Middle frontal gyrus (tissue), 1 donor: ENCODE measurements around the gene BICC1.

ENCODE experiments used
- DNase-seq: peaks from one replicate; pipeline ENCODE4 v3.0.0-alpha.2; 2015; ENCODE audit warnings: low spot score; ENCODE audit errors: extremely low spot score

The BICC1 gene

DNA sequence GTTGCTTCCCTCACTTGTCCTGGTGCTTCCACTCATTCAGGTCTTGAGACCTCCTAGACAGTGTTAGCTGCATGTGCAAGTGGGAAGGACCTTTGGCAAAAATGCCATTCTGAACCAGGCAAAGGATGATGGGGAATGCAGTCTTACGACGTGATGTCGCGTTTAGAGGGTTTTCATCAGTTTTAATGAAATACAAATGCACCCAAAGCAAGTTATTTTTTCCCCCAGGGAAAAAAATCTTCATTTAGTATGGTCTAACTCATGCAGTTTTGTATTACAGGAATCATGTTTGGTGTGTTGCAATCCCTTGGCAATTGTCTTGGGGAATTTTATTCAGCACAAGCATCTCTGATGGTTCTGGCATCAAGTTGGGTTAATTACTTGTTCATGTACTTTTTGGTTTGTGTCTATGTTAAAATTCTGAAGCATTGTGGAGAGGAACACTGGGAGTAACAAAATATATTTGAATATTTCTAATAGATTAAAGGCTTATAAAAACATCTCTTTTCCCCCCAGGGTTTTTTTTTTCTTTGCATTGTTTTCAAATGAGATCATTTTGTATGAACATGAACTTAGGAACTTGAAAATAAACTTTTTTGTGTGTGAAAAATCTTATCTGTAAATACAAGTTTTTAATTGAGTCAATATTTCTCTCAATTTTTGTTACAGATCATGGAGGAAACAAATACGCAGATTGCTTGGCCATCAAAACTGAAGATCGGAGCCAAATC is 188.9 kb downstream of the BICC1 start:
- no peak for DNase-seq

DNA sequence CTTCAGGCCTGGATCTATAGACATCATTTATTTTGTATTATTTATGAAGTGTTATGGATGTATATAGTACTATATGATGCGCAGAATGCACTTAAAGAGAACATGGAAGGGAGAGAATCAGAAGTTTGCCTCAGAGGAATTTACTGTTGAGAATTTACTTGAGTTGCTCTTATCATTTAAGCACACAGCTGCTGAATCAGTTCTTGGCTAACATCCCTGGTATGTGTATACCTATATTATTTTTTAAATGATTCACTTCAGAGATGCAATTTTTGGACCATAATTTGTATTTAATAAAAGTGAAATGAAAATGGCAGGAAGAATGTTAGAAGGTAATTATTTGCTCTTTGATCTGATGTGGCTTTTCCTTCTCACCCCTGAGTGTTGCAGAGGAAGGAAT is 191.6 kb downstream of the BICC1 start:
- DNase-seq, result no peak

DNA sequence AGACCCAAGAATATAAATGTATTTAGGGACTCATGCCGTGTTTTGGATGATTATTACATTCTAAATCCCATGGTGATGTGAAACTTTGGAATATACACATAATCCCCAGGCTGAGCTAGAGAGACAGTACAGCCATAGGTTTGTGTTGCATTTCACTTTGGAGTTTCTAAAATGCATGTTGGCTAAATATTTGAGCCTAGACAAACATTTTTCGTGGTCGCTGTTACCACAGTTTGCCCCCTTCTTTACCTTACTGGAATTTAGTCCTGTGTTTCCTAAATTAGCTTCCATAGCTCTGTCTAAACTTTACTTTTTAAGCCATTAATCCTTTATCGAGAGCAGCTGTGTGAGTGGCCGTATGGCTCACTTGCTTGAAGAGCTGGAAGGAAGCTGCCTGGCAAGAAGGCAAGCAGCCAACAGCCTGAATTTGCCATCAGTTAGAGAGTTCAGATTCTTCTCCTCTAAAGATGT is 192.0 kb downstream of the BICC1 start:
- DNase-seq, result no peak

DNA sequence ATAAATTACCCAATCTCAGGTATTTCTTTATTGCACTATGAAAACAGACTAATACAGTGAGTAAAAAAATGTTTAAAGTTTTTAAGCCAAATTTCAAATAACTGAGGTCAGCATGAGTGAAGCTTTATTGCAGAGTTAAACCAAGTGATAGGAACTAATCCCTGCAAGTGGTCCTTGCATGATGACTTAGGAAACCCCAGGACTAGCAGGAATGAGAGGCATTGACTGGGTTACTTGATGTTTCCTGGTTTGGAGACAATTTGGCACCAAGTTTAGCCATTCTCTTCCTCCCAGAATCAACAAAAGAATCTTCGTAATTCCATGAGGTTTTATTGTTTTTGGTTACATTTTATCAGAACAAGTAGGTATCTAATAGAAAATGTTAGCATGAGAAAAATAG is 194.2 kb downstream of the BICC1 start:
- DNase-seq, result no peak

DNA sequence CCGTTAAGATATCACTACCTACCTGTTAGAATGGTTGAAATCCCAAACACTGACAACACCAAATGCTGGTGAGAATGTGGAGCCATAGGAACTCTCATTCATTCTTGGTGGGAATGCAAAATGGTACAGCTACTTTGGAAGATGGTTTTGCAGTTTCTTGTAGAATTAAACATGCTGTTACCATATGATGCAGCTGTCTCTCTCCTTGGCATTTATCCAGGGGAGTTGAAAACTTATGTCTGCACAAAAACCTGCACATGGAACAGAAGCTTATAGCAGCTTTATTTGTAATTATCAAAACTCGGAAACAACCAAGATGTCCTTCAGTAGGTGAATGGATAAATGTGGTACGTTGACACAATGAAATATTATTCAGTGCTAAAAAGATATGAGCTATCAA is 199.5 kb downstream of the BICC1 start:
- DNase-seq, result no peak

DNA sequence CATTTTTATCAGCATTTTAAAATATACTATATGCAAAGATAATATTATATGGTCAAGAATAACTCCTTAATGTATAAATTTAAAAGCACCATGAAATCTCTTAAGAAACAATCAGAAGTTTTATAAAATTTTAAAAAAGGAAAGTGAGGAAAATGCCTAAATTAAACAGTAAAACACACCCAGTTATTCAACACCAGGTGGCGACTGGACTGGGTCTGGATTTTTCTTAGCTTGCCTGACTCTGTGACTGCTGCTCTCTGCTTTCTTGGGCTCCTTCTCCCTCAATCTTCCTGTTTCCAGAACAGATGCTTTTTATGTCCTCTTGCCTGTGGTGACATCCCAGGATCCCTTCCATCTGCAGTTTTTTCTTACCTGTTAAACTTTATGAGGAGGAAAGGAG is 200.3 kb downstream of the BICC1 start:
- DNase-seq, result no peak

DNA sequence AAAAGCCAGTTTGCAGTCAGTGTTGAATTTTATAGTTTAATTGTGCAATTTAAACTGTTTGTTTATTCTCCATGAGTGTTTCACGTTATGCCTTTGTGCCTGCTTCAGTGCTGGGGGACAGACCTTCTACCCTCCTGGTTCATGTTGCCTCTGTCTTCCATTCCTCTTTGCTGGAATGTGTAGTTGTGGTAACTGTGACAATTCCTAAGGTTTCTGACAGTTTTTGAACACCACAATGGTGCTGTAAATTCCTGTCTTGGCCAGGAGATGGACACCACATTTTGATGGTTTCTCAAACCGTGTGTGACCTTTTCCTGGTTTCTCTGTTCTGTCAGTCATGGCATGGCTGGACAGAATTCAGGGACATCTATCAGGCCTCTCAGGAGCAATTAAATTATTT is 201.7 kb downstream of the BICC1 start:
- DNase-seq, result no peak

DNA sequence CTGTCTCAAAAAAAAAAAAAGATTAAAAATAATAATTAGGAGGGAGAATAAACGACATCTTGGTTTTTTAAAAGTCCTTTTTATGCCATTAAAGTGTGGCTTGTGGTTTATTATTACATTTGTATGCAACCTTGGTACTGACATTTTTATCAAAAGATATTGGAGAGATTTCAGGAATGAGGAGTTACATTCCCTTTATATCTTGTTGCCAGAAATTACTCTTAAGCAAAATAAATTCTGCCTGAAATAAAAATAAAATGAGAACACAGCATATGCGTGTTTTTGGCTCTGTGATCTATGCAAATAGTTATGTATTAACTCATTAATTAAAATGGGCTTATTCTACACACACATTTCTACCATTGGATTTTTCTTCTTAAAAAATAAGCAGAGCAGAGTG is 202.4 kb downstream of the BICC1 start:
- DNase-seq, result no peak

DNA sequence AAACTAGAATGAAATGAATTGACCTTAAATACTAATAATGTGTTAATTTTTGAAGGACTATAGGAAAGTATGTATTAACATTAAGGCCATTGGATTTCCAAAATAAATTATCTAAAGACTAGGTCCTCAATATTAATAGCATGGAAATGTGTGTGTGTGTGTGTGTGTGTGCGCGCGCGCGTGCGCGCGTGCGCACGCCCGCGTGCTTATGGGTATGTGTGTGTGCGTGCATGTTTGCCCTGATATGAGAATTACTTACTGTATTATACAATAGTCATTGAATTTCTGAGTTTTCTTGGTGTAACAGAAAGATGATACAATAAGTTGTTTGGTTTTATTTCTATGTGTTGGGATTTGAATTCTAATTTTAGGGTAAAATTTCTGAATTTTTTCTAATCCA is 205.9 kb downstream of the BICC1 start:
- DNase-seq, result no peak

DNA sequence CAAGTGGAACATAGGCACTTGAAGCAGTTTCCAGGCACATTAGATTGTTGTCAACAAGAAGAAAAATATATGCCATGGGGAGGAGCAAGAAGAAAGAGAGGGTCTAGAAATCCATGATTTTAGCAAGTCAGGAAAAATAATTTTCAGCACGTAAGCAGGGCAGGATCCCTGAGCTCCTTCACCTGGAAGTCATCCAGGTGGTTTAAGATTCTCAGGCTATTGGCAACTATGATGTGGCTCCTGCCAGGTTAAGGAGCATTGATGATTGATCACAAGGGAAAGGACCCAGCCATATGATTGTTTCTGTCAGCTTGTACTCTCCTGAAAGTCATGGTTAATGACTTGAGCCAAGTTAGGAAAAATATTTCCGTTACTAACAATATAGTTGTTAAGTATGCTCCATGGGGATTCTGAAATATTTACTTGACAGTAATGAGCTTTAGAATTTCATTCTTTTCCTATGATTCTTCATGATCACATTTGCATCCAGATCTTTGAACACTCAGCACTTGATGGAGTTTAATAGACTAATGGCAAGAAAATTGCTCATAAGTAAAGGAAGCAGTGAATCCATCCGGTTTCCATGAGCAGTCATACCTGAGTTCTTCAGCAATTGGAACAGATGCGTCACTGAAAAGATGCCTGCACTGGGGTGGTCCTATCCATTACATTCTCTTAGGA is 209.1 kb downstream of the BICC1 start:
- no peak for DNase-seq

DNA sequence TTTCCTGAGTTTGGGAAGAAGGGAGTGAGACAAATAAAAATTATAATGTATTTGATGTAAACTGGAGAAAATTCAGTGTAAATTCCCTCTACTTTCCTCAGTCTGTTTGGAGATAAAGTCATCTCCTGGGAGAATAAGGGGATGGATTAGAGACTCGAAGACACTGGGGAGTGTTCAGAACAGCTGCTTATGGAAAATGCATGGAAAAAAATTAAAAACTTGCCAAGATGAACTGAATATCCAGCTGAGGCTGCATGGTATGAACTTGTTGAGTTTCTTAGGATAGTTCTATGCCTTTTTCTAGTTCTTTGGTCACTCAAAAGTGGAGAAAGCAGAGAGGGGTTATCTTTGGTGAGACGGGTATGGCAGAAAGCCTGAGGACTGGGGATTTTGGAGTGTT is 210.5 kb downstream of the BICC1 start:
- no peak for DNase-seq

DNA sequence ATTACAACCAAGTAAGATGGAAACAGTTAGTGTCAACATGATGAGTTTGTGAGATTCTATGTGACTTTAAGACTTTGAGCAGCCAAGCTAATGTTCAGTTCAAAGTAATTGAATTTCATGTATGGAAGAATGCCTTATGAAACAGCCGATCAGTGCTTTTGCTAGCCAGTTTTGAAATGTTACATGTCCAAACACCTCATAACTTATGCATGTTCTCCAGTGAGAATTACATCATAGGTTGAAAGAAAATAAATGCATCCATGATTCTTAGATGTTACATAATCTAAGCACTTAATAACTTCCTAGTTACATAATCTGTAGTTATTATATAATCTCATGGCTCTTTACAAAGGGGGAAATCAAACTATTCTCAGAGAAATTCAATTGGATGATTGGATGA is 211.3 kb downstream of the BICC1 start:
- DNase-seq, result no peak

DNA sequence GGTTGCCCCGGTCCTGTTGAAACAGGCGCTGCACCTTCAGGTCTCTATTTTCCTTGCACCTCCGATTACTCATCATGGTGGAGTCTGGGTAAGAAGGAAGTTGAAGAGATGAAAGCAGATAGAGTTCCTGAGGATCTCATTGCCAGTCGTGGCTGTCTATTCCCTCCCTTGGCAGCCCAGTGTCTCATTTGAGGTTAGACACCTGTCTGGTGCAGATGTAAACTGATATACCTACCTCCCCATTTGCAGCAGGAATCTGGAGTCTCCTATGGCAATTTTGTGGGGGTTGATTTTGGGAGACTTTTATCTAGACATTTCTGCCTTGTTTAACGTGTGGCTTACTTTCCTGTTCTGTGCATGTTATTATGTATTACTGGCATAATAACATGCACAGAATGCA is 212.1 kb downstream of the BICC1 start:
- DNase-seq, result no peak

DNA sequence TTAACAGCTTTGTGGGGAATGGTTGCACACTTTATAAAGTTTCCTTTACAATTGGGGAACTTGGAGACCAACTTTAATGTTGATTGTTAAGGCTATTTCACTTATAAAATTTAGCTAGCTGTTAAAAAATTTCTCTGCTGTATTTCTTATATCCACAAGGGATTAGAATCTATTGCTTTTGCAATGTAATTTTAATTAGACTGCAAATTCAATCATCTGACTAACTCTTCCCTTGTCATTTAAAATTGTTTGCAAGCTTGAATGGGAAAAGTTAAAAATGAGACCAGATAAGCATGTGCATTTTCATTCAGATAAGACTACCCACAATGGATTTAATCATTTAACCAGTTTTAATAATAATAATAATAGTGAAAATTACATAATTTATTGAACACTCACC is 213.2 kb downstream of the BICC1 start:
- DNase-seq, result no peak

DNA sequence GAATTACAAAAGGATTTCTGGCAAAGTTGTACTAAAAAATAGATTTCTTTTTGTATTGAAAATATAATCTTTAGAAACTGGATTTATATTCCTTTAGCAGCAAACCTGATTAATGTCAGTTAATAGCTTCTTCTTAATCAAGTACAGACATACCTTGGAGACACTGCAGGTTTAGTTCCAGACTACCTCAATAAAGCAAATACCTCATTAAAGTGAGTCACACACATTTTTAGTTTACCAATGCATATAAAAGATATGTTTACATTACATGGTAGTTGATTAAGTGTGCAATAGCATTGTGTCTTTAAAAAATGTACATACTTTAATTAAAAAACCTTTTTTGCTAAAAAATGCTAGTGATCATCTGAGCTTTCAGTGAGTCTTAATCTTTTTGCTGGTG is 215.0 kb downstream of the BICC1 start:
- DNase-seq, result no peak

DNA sequence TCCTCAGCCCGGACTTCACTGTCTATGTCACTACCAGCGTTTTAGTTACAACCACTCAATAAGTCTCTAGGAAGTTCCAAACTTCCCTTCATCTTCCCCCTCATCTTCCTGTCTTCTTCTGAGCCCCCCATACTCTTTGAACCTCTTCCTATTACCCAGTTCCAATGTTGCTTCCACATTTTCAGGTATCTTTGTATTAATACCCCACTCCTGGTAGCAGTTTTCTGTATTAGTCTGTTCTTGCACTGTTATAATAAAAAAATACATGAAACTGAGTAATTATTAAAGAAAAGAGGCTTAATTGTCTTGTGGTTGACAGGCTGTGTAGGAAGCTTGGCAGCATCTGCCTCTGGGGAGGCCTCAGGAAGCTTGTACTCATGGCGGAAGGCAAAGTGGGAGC is 218.6 kb downstream of the BICC1 start:
- no peak for DNase-seq

DNA sequence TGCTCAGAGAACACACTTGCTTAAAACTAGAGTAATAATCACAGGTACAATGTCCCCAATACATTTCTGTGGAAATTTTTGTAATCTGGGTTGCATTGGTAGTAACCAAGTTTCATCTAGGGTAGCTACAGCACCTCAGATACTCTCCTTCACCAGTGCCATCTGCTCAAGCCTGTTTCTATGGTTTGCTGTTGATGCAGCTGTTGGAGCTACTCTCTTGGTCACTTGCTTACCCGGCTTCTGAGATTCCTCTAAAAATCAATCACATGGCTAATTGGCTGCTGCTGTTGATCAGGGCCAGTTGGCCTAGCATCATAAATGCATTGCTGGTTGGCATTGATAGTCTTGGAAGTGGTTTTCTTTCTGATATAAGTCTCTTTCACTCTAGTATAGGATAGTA is 220.8 kb downstream of the BICC1 start:
- no peak for DNase-seq

DNA sequence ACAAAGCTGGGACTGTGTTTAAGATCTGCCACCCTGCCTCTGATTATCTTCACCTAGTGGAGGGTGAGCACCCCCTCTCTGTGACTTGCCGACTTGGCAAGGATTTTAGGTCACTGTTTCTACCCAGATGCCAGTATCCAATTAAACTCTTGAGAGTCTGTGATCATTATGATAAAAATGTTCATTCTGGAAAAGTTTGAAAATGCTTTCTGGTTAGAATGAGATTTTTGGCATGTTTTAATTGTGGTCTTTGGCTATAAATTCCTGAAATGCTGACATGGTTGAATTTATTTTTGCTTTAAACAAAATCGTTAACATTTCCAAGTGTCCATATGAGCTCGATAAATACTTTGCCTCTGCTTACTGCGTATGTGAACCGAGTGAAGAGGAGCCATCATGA is 221.4 kb downstream of the BICC1 start:
- DNase-seq, result no peak

DNA sequence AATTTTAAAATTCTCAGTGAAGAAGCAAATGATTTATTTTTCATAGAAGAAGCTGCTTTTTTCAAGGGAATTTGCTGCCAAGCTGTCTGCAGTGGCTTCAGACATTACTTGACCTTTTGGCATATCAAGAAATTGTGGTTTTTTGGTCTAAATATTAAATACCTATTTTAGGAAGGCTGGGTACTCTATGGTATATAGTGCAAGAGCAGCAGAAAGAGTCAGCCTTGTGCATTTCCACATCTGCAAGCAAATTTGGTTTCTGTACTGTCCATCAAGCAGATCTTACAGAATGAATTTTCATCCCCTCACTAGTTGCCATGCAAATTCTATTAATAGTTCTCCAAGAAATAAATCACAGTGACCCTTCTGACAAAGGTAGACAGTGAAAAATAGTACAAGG is 222.0 kb downstream of the BICC1 start:
- DNase-seq, result no peak

DNA sequence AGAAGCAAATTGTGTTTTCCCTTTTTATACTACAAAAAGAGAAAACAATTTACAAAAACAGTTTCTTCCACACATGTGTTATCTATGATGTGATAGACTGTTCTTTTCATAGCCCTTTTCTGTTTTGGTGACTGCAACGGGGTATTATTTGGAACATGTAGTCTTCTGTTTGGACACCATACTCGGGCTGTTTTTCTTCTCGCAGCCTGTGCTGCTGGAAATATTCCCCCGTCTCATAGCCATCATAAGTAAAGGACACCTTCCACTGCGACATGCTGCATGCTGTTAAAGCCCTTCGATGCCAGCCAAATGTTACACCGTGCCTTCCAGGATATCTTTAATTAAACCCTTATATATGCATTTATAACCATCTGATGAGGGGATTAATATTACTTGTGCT is 222.4 kb downstream of the BICC1 start:
- no peak for DNase-seq

DNA sequence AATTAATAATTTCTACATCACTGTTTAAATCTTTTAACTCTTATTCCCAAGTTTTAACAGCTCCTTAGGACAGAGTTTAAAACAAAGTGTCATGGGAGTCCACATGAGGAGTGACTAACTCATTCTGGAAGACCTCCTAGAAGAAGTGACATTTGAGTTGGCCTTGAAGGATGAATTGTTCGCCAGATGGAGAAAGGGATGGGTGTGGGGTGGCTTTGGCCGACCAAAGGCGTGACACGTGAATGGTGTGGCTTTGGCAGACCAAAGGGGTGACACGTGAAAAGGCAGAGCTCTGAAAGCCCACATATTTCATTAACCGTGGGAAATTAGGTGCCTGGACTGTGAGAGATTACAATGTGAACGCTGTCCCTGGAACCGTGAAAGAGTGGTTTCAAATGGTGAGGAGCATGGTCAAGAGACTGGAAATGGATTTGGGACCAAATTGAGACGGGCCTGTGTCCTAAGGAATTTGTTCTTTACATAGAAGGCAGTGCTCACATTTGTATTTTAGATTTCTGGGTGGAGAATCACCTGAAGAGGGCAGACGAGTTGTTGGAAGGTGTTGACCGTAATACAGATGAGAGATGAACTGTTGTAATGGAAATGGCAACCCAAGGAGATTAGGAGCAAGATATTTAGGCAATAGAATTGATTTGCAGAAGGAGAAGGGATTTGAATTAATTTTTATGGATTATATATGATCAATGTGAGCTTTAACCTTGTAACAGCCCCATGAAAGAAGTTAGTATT is 228.1 kb downstream of the BICC1 start:
- DNase-seq, result no peak

DNA sequence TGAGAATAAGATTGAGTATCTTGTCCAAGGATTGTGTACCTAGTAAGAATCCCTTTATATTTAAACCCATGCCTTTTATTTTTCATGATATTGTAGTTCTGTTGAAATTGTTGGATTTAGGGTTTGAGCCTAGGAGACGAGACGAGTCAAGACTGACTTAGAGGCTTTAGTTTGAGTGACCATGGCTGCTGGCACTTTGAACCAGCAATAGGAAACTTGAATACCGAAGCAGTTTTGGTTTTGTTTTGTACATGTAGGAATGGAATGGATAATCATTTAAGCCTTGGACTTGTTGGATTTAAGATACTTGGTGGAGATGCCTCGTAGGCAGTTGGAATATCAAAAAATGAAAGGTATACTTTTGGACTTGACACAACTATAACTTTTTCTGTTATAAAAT is 229.0 kb downstream of the BICC1 start:
- no peak for DNase-seq

DNA sequence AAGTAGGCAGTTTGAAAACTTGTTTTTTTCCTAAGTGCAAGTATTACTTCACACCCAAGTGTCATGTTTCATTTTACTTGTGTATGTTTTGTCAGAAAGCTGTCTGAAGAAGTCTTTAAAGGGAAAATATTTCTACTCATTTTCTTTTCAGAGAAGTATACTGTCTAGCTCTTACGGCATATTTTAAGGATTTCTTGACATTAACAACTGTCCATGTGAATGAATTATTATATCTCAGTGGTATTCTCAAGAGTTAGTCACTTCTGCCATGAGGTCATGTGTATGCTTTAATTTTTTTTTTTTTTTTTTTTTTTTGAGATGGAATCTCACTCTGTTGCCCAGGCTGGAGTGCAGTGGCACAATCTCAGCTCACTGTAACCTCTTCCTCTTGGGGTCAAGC is 229.5 kb downstream of the BICC1 start:
- DNase-seq, result no peak
